ENCODE data around the gene MRC1. TPM values are rescaled to one million over a fixed set of nuclear protein-coding genes. Genes with fewer than 3 reads are reported as not detected.

MRC1 gene
- polyA plus RNA-seq, 3 donors, result 0.11 to 0.41 (median 0.34) TPM

DNA sequence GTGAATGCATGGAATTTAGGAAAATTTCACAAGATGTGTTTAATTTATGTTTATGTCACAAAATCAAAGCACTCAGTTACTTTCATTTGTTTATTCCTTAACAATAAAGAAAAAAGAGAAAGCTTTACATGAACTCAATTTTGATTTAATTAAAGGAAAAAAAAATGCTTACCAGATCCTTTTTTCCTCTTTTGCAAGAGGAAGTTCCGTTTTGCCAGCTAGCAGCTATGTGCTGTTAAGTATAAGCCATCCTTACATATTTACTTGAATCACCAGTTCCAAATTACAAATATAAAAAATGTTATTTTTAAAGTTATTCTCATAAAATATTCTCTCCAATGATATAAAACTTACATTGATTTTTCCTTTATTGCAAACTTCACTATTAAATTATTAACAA lies 12.7 kb downstream of the MRC1 start:
- Histone ChIP-seq H4K20me1 (ENCODE audit: insufficient read depth, low read length) (no peaks in the 10 kb centered on the region), H3K27ac (ENCODE audit: low read depth in 1 of 2, low read length in 2 of 2) (no peak overlapping the region), H3K4me1 (ENCODE audit: control insufficient read depth in 1 of 2, insufficient read depth in 2 of 2, low read length in 2 of 2) (peaks cover 20 to 22% of the 10 kb centered on the region in 2 donors), H3K4me3 (replicated peaks in 1 of 3; ENCODE audit: low read depth in 2 of 3, low read length in 3 of 3) (no peak overlapping the region), H3K27me3 (ENCODE audit: control insufficient read depth in 2 of 2, insufficient read depth in 2 of 2, low read length in 2 of 2) (no peaks in the 10 kb centered on the region), H2AFZ (ENCODE audit: insufficient read depth, low read depth, low read length, poor library complexity, severe bottlenecking) (no peak overlapping the region), H3K4me2 (replicated peaks; ENCODE audit: extremely low read depth, low read length, poor library complexity, severe bottlenecking) (no peak overlapping the region), H3K36me3 (replicated peaks in 1 of 2; ENCODE audit: control insufficient read depth in 1 of 2, insufficient read depth in 2 of 2, low read length in 2 of 2) (no peaks in the 10 kb centered on the region), H3K9me3 (replicated peaks in 1 of 2; ENCODE audit: control insufficient read depth in 1 of 2, insufficient read depth in 1 of 2, low read length in 2 of 2) (no peaks in the 10 kb centered on the region), H3K9ac (ENCODE audit: insufficient read depth, low read length, poor library complexity, severe bottlenecking) (no peak overlapping the region), H3K79me2 (ENCODE audit: insufficient read depth, low read length) (no peaks in the 10 kb centered on the region)
- Mint-ChIP-seq H3K4me3 (no peak overlapping the region), H3K27ac (peak overlapping the region in 2 of 7 donors; percentile 32 to 46), H3K4me1 (peaks cover 35% of the 10 kb centered on the region), H3K27me3 (ENCODE audit: low read depth in 3 of 3) (no peaks in the 10 kb centered on the region), H3K9me3 (no peaks in the 10 kb centered on the region), H3K36me3 (no peaks in the 10 kb centered on the region)
- intact Hi-C loops (cut with micrococcal nuclease), result no loop called here
- peak in 2 of 3 donors; percentile 27 to 42 for DNase-seq
- TF ChIP-seq, protein P1, sequence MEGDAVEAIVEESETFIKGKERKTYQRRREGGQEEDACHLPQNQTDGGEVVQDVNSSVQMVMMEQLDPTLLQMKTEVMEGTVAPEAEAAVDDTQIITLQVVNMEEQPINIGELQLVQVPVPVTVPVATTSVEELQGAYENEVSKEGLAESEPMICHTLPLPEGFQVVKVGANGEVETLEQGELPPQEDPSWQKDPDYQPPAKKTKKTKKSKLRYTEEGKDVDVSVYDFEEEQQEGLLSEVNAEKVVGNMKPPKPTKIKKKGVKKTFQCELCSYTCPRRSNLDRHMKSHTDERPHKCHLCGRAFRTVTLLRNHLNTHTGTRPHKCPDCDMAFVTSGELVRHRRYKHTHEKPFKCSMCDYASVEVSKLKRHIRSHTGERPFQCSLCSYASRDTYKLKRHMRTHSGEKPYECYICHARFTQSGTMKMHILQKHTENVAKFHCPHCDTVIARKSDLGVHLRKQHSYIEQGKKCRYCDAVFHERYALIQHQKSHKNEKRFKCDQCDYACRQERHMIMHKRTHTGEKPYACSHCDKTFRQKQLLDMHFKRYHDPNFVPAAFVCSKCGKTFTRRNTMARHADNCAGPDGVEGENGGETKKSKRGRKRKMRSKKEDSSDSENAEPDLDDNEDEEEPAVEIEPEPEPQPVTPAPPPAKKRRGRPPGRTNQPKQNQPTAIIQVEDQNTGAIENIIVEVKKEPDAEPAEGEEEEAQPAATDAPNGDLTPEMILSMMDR (IDR thresholded peaks at IDR 0.05), result no peak
- no CpG with 5 or more reads among the region's 1 CpG for WGBS (ENCODE audit: insufficient coverage)

DNA sequence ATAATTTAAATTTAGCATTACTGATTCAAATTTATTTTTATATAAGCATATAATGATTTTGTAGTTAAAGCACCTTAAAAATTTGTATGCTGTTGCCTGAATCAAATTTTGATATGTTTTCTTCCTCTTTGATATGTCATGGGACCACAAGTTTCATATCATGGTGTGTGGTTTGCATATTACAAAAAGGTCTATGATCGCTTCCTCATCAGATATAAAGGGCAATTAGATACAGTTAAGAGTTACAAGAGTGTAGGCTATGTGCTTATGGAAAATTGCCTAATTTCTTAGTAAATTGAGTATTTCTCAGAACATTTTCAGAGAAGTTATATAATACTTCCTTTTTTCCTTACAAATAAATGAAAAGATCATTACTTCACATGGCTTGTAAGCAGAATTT lies 22.2 kb downstream of the MRC1 start:
- Mint-ChIP-seq H3K36me3 (no peaks in the 10 kb centered on the region), H3K27ac (peak overlapping the region in 4 of 7 donors; percentile 37 to 85 (median 74)), H3K4me3 (no peak overlapping the region), H3K27me3 (ENCODE audit: low read depth in 3 of 3) (peaks cover 0 to 10% (median 3%) of the 10 kb centered on the region in 3 donors), H3K4me1 (peaks cover 47% of the 10 kb centered on the region), H3K9me3 (peaks cover 0 to 2% (median 1%) of the 10 kb centered on the region in 7 donors)
- TF ChIP-seq, protein P1 (IDR thresholded peaks at IDR 0.05), result no peak
- WGBS (ENCODE audit: insufficient coverage), result no CpG with 5 or more reads among the region's 1 CpG
- Histone ChIP-seq H3K27ac (ENCODE audit: low read depth in 1 of 2, low read length in 2 of 2) (peak overlapping the region in 1 of 2 donors; percentile 27), H3K36me3 (replicated peaks in 1 of 2; ENCODE audit: control insufficient read depth in 1 of 2, insufficient read depth in 2 of 2, low read length in 2 of 2) (no peaks in the 10 kb centered on the region), H3K79me2 (ENCODE audit: insufficient read depth, low read length) (no peaks in the 10 kb centered on the region), H3K9ac (ENCODE audit: insufficient read depth, low read length, poor library complexity, severe bottlenecking) (no peak overlapping the region), H4K20me1 (ENCODE audit: insufficient read depth, low read length) (no peaks in the 10 kb centered on the region), H3K9me3 (replicated peaks in 1 of 2; ENCODE audit: control insufficient read depth in 1 of 2, insufficient read depth in 1 of 2, low read length in 2 of 2) (no peaks in the 10 kb centered on the region), H3K4me2 (replicated peaks; ENCODE audit: extremely low read depth, low read length, poor library complexity, severe bottlenecking) (peak overlapping the region; percentile 9), H3K4me3 (replicated peaks in 1 of 3; ENCODE audit: low read depth in 2 of 3, low read length in 3 of 3) (no peak overlapping the region), H2AFZ (ENCODE audit: insufficient read depth, low read depth, low read length, poor library complexity, severe bottlenecking) (no peak overlapping the region), H3K27me3 (ENCODE audit: control insufficient read depth in 2 of 2, insufficient read depth in 2 of 2, low read length in 2 of 2) (peaks cover 0 to 3% of the 10 kb centered on the region in 2 donors), H3K4me1 (ENCODE audit: control insufficient read depth in 1 of 2, insufficient read depth in 2 of 2, low read length in 2 of 2) (peaks cover 24 to 41% of the 10 kb centered on the region in 2 donors)
- DNase-seq, result peak; percentile 32 to 41 (median 36)
- intact Hi-C loops (cut with micrococcal nuclease), result loop anchor here in 1 of 2 donors (10.0 kb wide), 1 partner anchor 47 kb away; no protein-coding TSS in a partner anchor

Data from CD14-positive monocyte (primary cell).